ENCODE results near the gene ARHGAP24.
"Not testable (repeated sequence)": the region's sequence is repeated elsewhere in the genome, so short reads cannot be mapped to it uniquely, and the experiment has no call there.

The ARHGAP24 gene

DNA sequence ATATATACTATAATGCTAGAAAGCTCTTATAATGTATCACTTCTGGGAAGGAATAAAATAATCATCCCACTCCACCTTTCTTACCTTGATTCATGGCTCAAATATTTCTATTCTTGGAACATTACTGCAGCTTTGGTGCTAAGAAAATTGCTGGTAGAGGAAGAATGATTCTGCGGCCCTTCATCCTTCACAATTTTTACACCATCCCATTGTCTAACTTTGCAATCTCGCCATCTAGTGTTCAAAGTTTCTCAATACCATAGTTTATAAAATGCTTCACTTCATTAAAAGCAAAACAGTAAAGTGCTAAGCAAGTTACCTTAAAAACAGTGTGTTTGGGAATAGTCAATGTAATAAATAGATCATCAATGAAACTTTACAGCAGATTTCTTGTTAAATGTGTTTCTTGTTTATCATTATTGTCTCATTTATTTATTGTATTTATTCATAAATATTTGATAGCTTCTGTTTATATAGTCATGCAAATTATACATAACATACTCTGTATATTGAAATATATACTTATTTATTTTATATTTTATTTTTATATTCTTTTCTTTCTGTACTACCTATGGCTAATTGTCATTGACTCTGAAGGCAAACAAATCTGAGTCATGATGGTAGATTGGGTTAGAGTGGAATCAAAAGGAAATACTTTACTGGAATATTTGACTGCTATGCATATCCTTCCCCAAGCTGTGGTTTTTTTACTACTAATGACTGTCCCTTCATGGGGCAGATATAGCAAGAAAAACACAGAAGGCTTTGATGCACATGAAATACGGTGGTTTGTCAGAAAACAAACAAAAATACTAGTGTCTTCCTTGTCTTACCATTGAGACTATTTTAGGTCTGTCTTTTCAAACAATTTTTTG is 494.2 kb downstream of the ARHGAP24 start:
- DNase-seq, result peak in 1 of 2 experiments; percentile 18

- no peak for DNase-seq
Observed at GRCh38 chr4:85970535-85970934, 495.6 kb downstream of the ARHGAP24 start.

DNA sequence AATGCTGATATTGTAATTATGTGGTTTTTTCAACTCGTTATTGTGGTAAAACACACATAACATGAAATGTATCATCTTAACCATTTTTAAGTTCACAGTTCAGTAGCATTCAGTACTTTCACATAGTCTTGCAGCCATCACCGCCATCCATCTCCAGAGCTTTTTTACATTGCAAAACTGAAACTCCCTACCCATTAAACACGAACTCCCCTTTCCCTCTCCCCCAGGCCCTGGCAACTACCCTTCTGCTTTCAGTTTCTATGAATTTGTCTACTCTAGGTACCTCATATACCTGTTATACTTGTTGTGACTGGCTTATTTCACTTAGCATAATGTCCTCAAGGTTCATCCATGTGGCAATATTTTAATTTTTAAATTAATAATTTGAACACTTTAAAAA is 504.3 kb downstream of the ARHGAP24 start:
- no peak for DNase-seq

DNA sequence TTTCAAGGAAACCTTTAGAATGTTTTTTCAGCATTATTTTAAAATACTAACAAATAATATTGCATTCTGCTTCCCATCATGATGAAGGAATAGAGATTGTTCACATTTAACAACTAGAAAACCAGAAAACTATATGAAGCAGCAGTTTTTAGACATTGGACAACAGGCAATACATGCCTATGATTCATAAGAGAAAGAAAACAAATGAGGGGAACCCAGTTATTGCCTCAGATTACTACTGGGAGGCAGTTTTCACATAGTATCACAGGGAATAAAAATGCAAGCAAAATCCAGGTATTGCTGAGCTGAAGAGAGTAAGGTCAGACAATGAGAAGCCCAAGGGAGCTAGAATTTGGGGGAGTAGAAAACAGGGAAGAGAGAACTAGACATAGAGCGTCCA is 511.3 kb downstream of the ARHGAP24 start:
- no peak for DNase-seq

GRCh38 chr4:85993641-85994040 is 518.7 kb downstream of the ARHGAP24 start:
- no peak for DNase-seq

DNA sequence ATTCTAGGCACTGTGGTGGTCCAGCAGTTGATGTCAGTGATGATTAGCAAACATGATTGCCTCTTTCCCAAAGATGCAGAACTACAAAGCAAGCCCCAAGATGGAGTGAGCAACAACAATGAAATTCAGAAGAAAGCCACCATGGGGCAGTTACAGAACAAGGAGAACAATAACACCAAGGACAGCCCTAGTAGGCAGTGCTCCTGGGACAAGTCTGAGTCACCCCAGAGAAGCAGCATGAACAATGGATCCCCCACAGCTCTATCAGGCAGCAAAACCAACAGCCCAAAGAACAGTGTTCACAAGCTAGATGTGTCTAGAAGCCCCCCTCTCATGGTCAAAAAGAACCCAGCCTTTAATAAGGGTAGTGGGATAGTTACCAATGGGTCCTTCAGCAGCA is 519.6 kb downstream of the ARHGAP24 start:
- DNase-seq, result no peak

DNA sequence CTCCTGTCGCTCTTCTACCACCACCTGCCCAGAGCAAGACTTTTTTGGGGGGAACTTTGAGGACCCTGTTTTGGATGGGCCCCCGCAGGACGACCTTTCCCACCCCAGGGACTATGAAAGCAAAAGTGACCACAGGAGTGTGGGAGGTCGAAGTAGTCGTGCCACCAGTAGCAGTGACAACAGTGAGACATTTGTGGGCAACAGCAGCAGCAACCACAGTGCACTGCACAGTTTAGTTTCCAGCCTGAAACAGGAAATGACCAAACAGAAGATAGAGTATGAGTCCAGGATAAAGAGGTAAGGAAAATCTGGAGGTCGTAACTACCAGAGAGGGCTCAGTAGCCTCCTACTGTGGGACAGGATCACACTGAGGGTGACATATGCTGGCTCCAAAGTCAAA is 520.4 kb downstream of the ARHGAP24 start:
- no peak for DNase-seq

DNA sequence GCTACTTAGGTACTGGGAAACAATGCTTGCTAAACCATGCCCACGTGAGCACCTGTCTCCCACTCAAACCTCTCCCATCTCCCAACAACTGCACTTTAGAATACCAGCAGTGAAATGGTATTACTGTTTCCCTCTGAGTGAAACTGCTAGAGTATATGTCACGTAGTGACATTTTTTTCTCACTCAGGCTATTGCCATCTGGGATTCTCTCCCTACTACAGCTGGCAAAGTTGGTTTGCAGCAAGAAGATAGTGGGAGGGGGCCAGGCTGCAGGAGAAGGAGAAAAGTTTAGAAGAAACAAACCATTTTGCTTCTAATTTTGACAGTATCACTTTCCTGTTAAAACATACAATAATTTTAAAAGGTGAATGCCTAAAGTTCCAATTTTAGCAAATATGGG is 526.6 kb downstream of the ARHGAP24 start:
- no peak for DNase-seq

DNA sequence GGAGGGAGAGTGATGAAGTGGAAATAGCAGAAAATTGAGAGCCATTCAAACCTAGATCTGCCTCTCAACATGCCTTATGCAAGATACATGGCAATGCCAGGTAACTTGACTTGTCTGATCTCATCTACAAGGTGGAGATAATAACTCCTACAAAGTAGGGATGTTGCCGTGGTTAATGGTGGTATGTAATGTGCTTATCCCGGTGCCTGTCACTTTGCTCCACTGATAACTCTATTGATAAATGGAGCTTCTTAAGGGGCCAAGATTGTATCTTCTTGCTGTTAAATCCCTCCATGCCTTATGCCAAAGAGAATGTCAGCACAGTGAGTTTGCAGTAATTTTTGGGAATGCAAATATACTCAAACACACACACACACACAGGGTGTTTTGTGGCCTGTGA is 529.1 kb downstream of the ARHGAP24 start:
- no peak for DNase-seq

DNA sequence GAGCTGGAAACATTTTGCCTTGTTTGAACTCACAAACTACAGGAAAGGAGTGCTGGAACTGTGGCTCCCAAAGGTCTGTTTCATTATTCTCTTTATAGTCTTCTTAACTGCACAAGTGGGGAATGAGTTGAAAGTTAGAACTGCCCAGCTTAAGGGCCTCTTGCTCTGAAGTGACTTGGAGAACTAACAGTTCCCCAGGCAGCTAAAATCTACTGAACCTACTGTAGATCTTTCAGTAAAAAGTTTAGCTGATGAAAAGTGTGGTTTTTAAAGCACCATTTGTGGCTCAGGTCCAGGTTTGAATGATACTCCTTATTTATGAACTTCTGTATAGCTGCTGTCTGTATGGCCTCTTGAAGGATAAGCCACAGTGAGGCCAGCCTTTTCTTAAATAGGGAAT is 531.1 kb downstream of the ARHGAP24 start:
- no peak for DNase-seq

DNA sequence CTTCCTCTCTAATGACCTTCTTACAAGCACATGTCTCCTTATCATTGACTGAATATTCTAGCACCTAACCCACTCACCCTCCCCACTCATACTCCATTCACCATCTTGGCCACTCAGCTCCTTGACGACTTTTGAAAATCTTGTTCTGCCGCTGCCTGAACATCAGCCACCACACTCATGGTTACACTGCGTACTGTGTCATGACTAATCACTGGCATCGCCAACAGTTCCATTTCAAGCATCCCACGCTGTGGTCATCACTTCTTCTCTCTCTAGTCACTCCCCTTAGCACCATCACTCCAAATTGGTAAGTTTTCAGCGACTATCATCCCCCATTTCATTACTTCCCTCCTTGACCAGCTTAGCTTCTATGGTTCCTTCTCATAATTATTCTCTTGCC is 532.1 kb downstream of the ARHGAP24 start:
- no peak for DNase-seq

DNA sequence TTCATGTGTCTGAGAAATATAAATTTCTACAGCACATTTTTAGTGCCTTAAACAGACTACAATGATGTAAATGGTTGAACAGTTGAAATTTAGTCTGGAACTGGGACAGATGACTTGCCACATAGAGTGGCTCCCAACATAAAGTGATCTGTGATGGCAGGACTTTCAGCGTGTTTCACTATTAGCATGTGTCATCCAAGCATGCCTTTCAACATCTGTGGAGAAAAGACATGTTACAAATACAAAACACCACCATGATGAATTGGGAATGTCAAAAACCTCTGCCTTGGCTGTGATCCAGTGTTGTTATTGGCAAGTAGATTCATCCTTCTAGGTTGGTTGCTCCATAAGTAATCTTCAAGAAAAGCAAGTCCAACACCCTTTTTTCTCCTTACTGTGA is 536.2 kb downstream of the ARHGAP24 start:
- no peak for DNase-seq

DNA sequence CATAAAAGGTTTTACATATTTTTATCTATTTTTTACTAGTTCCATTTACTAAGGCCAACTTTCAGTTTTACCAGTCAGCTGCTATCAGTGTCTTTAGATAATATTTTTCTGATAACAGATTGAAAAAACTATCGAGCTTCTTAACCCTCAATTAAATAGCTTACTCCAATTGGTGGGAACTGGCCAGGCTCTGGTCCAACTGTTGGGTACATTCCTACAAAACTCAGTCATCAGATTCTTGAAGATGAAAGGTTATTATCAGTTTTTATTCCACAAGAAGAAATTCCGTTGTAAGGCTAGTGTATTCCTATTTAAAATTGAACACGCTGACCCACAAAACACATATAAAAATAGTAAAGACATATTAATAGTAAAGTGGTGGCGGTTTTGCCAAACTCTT is 538.7 kb downstream of the ARHGAP24 start:
- DNase-seq, result no peak

DNA sequence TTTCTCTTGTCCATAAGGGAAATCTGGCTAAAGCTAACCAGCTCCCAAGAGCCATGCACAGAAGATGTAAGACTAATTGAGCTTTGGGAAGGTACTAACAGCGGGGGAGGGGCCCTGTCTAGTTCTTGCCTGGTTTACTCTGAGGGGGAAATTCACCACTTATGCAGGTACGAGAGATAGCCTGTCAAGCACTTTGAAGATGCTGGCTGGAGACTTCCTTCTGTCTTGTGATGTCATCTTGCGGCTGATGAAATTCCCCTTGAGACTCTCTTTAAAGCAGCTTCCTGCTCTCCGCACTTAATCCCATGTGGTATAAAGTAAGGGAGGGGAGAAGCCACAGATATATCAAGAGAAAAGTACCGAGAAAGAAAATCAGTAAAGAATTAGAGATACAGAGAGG is 539.6 kb downstream of the ARHGAP24 start:
- no peak for DNase-seq

DNA sequence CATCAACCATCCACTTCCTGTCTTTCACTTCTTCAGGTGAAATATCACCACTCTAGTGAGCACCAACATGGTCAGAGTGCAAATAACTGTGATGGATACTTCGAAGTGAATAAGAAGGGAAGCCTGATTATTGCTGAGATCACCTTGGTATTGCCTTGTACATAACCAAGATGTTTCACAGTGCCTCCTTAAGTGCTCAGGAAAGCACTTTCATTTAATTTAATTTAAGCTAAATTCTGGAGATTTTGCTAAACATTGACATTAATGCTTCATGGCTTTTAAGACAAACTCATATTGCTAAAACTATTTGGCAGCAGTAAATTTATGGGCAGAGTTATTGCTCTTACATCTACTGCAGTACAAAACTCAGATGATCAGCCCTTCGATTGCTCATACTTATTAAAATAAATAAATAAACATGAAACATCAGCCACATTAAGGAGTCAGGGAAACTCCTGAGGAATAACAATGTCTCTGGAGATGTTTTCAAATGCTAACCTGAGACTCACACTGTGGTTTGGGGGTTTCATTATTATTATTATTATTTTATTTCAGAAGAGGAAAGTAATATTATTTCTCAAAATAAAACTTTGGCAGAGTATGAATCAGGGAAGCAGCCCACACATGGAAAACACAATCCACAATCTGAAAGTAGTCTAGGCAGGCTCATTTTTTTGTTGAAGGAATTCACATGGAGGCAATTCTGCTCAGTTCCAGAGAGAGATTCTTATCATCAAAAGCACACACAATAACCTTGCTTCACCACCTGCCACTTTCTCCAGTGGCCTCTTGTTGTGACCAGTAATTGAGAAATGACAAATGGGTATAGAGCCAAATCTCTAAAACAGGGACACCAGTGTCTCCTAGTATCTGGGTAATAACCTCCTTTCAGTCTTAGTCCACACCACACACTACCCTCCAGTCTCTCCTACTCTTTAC is 540.7 kb downstream of the ARHGAP24 start:
- no peak for DNase-seq

DNA sequence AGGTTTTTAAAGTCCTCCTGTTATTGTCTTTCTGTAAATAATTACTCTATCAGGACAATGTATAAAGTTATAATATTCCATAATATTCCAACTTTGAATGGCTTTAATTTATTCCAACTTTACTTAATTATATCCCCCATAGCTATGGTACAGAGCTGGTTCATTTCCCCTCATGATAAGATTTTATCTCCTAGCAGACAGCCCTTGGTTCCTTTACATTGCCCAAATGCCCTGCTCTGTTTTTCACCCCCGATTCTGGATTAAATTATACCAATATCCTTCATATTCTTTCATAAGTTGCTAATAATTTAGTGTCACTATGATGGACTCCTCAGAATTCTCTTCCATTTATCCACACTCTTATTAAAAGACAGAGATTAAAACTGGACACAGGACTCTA is 544.4 kb downstream of the ARHGAP24 start:
- no peak for DNase-seq

GRCh38 chr4:86019906-86020305 is 545.0 kb downstream of the ARHGAP24 start:
- no peak for DNase-seq

- not testable (repeated sequence) for DNase-seq
Observed at GRCh38 chr4:86021671-86022070, 546.7 kb downstream of the ARHGAP24 start.

GRCh38 chr4:86026720-86027119 is 551.8 kb downstream of the ARHGAP24 start:
- DNase-seq, result no peak

- no peak for DNase-seq
Observed at GRCh38 chr4:86031927-86032326, 557.0 kb downstream of the ARHGAP24 start.

- DNase-seq, result no peak
Observed at GRCh38 chr4:86032476-86033022, 557.6 kb downstream of the ARHGAP24 start.

- DNase-seq, result no peak
Observed at GRCh38 chr4:86033171-86033570, 558.2 kb downstream of the ARHGAP24 start.

DNA sequence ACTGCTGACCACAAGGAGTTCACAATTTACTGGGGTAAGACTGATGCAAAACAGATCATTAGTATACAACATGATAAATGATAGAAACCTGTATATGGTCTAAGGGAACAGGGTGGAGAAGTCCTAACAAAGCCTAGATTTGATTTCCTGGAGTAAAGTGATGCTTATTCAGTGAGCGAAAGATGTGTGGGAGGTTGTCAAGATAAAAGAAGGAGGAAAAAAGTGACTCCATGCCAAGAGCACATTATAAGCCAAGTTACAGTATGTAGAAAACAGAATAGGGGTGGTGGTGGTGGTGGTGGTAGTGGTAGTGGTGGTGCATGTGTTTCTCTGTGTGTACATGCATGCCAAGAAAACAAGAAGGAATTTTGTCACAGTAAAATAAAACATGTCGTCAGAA is 559.7 kb downstream of the ARHGAP24 start:
- no peak for DNase-seq

- DNase-seq, result no peak
Observed at GRCh38 chr4:86035688-86036087, 560.7 kb downstream of the ARHGAP24 start.

Measured in SW 1271 (cell line).